ENCODE data around the gene GBX1.

Gene GBX1

GRCh38 chr7:151125470-151125845 is 42.0 kb downstream of the GBX1 start:
- DNase-seq: no peak

- DNase-seq: no peak
Observed at GRCh38 chr7:151124899-151125399, 42.5 kb downstream of the GBX1 start.

DNA sequence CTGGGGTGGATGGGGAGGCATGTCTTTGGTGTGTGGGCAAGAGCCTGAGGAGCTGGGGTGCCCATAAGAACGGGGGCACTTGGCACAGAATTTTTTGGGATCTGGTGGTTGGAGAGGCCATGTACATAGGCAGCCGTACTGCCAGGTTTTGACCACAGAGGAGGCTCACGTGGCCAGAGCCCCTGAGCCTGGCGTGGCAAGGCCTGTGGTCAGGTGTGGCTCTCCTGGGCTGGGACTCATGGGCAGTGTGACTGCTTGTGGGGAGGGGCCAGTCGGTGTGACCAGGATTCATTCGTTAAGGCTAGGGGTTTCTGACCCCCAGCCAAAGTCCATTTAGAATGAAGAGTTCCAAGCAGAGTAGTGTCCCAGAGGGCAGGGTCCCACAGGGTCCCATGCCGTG is 43.0 kb downstream of the GBX1 start:
- DNase-seq: no peak

GRCh38 chr7:151123822-151124464 is 43.6 kb downstream of the GBX1 start:
- peak; percentile 83 for DNase-seq

DNA sequence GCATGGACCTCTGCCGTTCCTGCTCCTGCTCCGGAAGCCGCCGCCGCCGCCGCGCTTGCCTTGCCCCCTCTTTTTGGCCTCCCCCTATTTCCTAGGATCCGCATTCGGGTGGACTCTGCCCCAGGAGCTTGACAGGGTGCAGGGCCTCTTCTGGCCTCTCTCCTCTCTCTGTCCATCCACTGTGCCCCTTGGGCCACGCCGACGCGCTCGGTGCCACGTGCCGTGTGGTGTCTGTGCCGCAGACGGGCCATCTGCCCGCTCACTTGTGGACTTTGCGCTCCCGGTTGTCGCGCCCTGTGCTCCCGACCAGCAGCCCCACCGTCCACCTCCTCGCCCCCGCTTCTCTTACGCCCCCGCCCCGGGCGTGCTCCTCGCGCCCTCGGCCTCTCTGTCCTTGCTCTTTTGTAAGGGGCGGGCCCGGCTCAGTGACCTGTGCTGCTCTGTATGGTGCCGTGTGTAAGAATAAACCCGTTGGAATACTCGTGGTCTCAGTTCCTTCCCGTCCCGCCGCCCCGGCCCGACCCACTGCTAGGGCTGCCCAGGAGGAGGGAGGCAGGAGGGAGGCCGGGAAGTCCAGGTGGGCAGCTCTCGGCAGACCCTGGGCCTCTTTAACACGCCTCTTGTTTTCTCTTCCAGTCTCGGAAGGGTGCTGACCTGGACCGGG is 44.2 kb downstream of the GBX1 start:
- DNase-seq: no peak

- no peak for DNase-seq
Observed at GRCh38 chr7:151122796-151123157, 44.7 kb downstream of the GBX1 start.

GRCh38 chr7:151122276-151122675 is 45.2 kb downstream of the GBX1 start:
- DNase-seq: no peak

GRCh38 chr7:151121380-151122170 is 45.9 kb downstream of the GBX1 start:
- no peak for DNase-seq

- no peak for DNase-seq
Observed at GRCh38 chr7:151120896-151121295, 46.6 kb downstream of the GBX1 start.

- no peak for DNase-seq
Observed at GRCh38 chr7:151119902-151120301, 47.6 kb downstream of the GBX1 start.

- no peak for DNase-seq
Observed at GRCh38 chr7:151119055-151119415, 48.5 kb downstream of the GBX1 start.

GRCh38 chr7:151118108-151119054 is 49.1 kb downstream of the GBX1 start:
- no peak for DNase-seq

GRCh38 chr7:151117565-151117964 is 49.9 kb downstream of the GBX1 start:
- peak; percentile 28 for DNase-seq

DNA sequence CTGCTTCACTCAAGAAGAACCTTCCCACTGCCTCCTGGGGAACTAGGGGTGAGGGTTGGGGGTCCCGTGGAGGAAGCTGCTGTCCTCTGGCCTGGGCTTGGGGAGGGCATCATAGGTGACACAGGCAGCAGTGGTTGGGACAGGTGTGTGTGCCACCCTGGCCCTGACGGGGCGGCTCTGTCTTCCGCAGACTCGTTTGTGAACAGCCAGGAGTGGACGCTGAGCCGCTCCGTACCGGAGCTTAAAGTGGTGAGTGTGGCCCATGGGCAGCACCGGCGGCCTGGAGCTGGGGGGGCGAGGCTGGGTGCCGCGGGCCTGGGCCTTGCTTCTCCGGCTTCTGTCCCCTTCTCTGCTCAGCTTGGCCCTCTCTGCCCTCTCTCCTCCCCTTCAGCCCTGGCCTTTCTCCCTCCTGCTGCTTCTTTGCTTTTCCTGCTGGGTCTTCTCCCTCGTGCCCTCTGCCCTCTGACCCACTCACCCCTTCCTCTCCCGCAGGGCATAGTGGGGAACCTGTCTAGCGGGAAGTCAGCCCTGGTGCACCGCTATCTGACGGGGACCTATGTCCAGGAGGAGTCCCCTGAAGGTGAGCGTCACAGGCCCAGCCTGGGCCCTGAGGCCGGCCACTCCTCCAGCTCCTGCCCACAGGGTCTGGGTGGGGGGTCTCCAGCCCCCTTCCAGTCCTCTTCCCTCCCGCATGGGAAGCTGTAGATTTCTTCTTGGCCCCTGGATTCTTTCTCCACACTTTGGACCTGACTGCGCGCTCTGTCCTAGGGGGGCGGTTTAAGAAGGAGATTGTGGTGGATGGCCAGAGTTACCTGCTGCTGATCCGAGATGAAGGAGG is 50.7 kb downstream of the GBX1 start:
- no peak for DNase-seq

GRCh38 chr7:151115836-151116418 is 51.6 kb downstream of the GBX1 start:
- DNase-seq: no peak

DNA sequence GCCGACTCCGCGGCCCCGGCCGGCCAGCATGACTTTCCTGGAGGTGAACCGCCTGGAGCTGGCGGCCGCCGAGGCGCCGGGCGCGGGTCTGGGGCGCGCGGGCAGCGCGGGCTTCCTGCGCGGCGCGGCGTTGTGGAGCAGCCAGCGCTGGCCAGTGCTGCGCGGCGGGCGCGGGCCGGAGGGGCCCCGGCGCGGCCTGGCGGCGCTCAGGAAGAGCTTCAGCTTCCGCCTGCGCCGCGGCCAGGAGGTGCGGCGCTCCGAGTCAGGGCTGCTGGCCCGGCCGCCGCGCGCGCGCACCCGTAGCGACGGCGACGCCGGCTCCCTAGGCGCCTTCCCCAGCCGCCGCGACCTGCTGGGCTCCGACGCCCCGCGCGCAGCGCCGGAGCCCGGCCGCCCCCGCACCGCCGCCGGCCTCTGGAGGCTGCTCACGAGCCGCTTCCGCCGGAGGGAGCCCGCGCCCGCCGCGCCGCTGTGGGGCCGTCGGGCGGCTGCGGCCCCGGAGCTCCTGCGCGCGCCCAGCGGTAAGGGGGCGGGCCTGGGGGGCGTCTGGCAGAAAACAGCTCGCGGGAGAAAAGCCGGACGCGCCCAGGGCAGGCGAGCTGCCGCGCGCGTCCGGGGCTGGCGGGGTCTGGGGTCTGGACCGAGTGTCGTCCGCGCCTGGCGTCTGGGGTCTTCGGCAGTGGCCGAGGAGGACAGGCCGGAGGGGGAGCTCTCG is 52.2 kb downstream of the GBX1 start:
- DNase-seq: no peak

- DNase-seq: no peak
Observed at GRCh38 chr7:151114151-151115090, 53.1 kb downstream of the GBX1 start.

DNA sequence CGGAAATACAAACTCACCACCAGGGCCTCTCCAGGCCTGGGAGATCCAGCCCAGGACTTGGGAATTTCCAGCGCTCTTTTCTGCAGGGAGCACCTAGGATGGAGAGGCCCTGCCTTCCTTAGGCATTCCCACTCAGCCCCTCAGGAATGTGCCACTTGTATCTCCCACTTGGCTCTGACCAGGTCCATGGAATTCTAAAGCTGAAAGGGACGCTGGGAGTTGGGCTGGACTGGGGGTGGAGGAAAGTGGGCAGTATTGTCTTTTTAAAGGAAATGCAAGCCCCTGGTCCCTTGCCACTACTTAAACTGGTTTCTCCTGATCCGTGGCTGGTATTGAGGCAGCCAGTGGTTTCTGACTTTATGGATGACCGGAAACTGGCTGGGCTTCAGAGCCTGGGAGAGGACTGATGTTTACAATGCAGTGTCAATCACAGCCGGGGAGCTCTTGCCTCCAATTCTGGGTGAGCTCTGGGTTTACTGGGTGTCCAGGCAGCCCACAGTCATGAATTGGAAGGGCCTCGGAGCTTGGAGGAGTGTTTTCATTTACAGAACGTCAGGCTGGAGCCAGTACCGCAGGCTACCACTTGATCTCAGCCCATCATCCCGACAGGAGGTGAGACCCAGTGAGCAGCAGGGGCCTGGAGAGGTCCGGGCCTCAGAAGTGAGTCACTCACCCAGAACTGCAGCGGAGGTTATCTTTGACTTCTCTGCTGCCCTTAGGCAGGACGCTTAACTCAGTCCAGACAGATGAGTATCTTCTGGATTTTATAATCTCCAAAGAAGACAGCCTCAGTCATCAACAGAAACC is 53.9 kb downstream of the GBX1 start:
- DNase-seq: no peak

Measured in effector CD4-positive, alpha-beta T cell (primary cell).